GM10847 (cell line): ENCODE results near the gene BNIPL.

Experiments used
- POLR2A ChIP-seq: IDR thresholded peaks from 2 replicates; pipeline ENCODE4 v1.6.1; 2011; ENCODE audit not compliant: insufficient read length; ENCODE audit errors: extremely low read depth

The BNIPL gene

GRCh38 chr1:151036356-151036755 lies at the start of gene BNIPL:
Gene BNIPL, plus strand, starts transcription at chr1:151036586. Its CDS starts 140 bp downstream, at chr1:151036726.
- TF ChIP-seq POLR2A = no peak

- TF ChIP-seq POLR2A = no peak
Measured at GRCh38 chr1:150987924-150988323, 48.5 kb upstream of the BNIPL start.

- no peak for TF ChIP-seq POLR2A
Measured at GRCh38 chr1:150992626-150993025, 43.8 kb upstream of the BNIPL start.

- TF ChIP-seq POLR2A = no peak
Measured at GRCh38 chr1:150994248-150994647, 42.1 kb upstream of the BNIPL start.

GRCh38 chr1:150995460-150995859 lies 40.9 kb upstream of the BNIPL start:
- TF ChIP-seq POLR2A = no peak

- no peak for TF ChIP-seq POLR2A
Measured at GRCh38 chr1:150995896-150996295, 40.5 kb upstream of the BNIPL start.

GRCh38 chr1:150997126-150997872 lies 39.1 kb upstream of the BNIPL start:
- no peak for TF ChIP-seq POLR2A

- TF ChIP-seq POLR2A = no peak
Measured at GRCh38 chr1:150997949-150998348, 38.4 kb upstream of the BNIPL start.

- TF ChIP-seq POLR2A = no peak
Measured at GRCh38 chr1:150999051-150999674, 37.2 kb upstream of the BNIPL start.

- no peak for TF ChIP-seq POLR2A
Measured at GRCh38 chr1:150999926-151000325, 36.5 kb upstream of the BNIPL start.

GRCh38 chr1:151000408-151000807 lies 36.0 kb upstream of the BNIPL start:
- TF ChIP-seq POLR2A = no peak

- TF ChIP-seq POLR2A = no peak
Measured at GRCh38 chr1:151001602-151002001, 34.8 kb upstream of the BNIPL start.

- no peak for TF ChIP-seq POLR2A
Measured at GRCh38 chr1:151002051-151002450, 34.3 kb upstream of the BNIPL start.

GRCh38 chr1:151002611-151003010 lies 33.8 kb upstream of the BNIPL start:
- no peak for TF ChIP-seq POLR2A

- TF ChIP-seq POLR2A = no peak
Measured at GRCh38 chr1:151003180-151003579, 33.2 kb upstream of the BNIPL start.

- TF ChIP-seq POLR2A = no peak
Measured at GRCh38 chr1:151005729-151006319, 30.6 kb upstream of the BNIPL start.
